Activated CD8-positive, alpha-beta memory T cell treated with anti-CD3 and anti-CD28 coated beads for 24 hours (primary cell): ENCODE data around the gene IDNK.

Experiments used
- DNase-seq: peaks from one replicate; pipeline ENCODE4 v3.0.0-alpha.2; 2020

IDNK gene

GRCh38 chr9:83636813-83637212 is 13.9 kb downstream of the IDNK start:
- DNase-seq: no peak

- no peak for DNase-seq
These were observed 14.4 kb downstream of the IDNK start for GRCh38 chr9:83637389-83637788.

- DNase-seq: no peak
These were observed 16.3 kb downstream of the IDNK start for GRCh38 chr9:83639266-83639665.

GRCh38 chr9:83642793-83643192 is 19.9 kb downstream of the IDNK start:
- DNase-seq: no peak

- DNase-seq: no peak
These were observed 23.7 kb downstream of the IDNK start for GRCh38 chr9:83646500-83647239.

GRCh38 chr9:83649080-83649479 is 26.1 kb downstream of the IDNK start:
- peak; percentile 89 for DNase-seq

- no peak for DNase-seq
These were observed 26.6 kb downstream of the IDNK start for GRCh38 chr9:83649515-83649914.

GRCh38 chr9:83651558-83651957 is 28.6 kb downstream of the IDNK start:
- no peak for DNase-seq

- no peak for DNase-seq
These were observed 29.5 kb downstream of the IDNK start for GRCh38 chr9:83652433-83652832.

GRCh38 chr9:83655433-83655832 is 32.5 kb downstream of the IDNK start:
- no peak for DNase-seq

- DNase-seq: no peak
These were observed 33.2 kb downstream of the IDNK start for GRCh38 chr9:83656032-83656680.

GRCh38 chr9:83656952-83657351 is 34.0 kb downstream of the IDNK start:
- DNase-seq: no peak

- DNase-seq: no peak
These were observed 40.0 kb downstream of the IDNK start for GRCh38 chr9:83662933-83663332.

GRCh38 chr9:83665580-83666200 is 42.7 kb downstream of the IDNK start:
- no peak for DNase-seq

- no peak for DNase-seq
These were observed 46.1 kb downstream of the IDNK start for GRCh38 chr9:83669067-83669466.

GRCh38 chr9:83670381-83670780 is 47.4 kb downstream of the IDNK start:
- no peak for DNase-seq

- DNase-seq: no peak
These were observed 48.5 kb downstream of the IDNK start for GRCh38 chr9:83671451-83671850.

- no peak for DNase-seq
These were observed 52.5 kb downstream of the IDNK start for GRCh38 chr9:83675466-83675865.

- no peak for DNase-seq
These were observed 54.7 kb downstream of the IDNK start for GRCh38 chr9:83677596-83677995.

- no peak for DNase-seq
These were observed 57.3 kb downstream of the IDNK start for GRCh38 chr9:83680233-83680632.

GRCh38 chr9:83681490-83681889 is 58.5 kb downstream of the IDNK start:
- no peak for DNase-seq

GRCh38 chr9:83688921-83689320 is 66.0 kb downstream of the IDNK start:
- DNase-seq: no peak

GRCh38 chr9:83691492-83691891 is 68.5 kb downstream of the IDNK start:
- no peak for DNase-seq
